Heart left ventricle (tissue), 13 donors: ENCODE data around the gene MEGF11.

Experiments
- CTCF ChIP-seq, 12 donors: fragments of 200-600 bp; sonication (generic) in 4 of 12; IDR thresholded peaks; one replicate each; pipeline versions ENCODE4 v1.5.0 to v1.8.0; 2018 to 2022; ENCODE audit warnings: antibody characterized with exemption in 12 of 12, mild to moderate bottlenecking in 5 of 12
- POLR2A ChIP-seq, 2 donors: fragments of 450-650 bp; IDR thresholded peaks; one replicate each; pipeline ENCODE4 v1.6.1; 2017; ENCODE audit warnings: antibody characterized with exemption in 2 of 2, mild to moderate bottlenecking in 2 of 2, moderate library complexity in 2 of 2
- donor health status: ischemic (EF 13 %, LVEDD 7.1; RV severe dilation, severe dysfunction).
- donor health status: DM: no; HTN: yes; CAD: no.
- donor health status: DM: no; HTN: no; CAD: no.
- donor health status: ischemic (EF 25% LVEDD 6.9; RV normal size, moderate dysfunction).
- donor health status: ischemic (EF 25% LVEDD 5.7; RV mildly dilated, moderate dysfunction).
- donor health status: ischemic (EF 35%, LVEDD 5.7; RV mildly dilated, moderate dysfunction).
- donor health status: nonischemic (EF 11% LVEDD 7.7; RV severe dilation, severe dysfunction).
- donor health status: DM: yes; HTN: yes; CAD: no.
- donor health status: PGD.
- donor health status: ischemic (EF 29% LVEDD 5.4; RV normal size, mild dysfunction).
- donor health status: nonischemic (EF 23%, LVEDD 6.1; RV moderate dilation, normal function).

DNA sequence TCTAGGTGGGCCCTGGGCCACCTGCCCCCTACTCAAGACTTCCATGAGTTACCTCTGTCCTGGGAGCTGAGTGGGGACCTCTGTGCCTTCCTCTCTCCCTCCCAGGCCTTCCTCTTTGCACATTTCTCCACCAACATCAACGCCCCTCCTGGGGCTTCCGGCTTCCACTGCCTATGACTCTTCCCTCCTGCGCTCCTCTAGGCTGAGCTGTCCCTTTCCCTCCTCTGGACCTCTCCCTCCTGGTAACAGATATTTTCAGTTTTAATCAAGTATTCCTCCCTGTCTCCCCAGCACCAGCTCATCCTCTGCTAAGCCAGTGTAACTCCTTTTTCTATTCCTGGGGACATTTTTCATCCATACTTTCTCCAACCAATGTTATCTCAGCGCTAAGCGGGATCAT is 223.9 kb downstream of the MEGF11 start:
- TF ChIP-seq CTCF (IDR thresholded peaks at IDR 0.05) (no peak), POLR2A (IDR thresholded peaks at IDR 0.05) (no peak)
